ENCODE data around the gene EIF2D. TPM values are rescaled to one million over a fixed set of nuclear protein-coding genes. Genes with fewer than 3 reads are reported as not detected.

Gene EIF2D
- total and polyA plus RNA-seq, 2 of the 13 experiments (the other 11 are each of a cell fraction or from before 2014, with no cell fraction given): 45.1 to 64.9 TPM

GRCh38 chr1:206590025-206590758 lies 22.1 kb downstream of the EIF2D start (continued):
- no peak for TF ChIP-seq ZNF282 (IDR thresholded peaks at IDR 0.05; ENCODE audit: partially characterized antibody)
- TF ChIP-seq ZNF30 (CRISPR knock-in tag; IDR thresholded peaks at IDR 0.05): no peak

DNA sequence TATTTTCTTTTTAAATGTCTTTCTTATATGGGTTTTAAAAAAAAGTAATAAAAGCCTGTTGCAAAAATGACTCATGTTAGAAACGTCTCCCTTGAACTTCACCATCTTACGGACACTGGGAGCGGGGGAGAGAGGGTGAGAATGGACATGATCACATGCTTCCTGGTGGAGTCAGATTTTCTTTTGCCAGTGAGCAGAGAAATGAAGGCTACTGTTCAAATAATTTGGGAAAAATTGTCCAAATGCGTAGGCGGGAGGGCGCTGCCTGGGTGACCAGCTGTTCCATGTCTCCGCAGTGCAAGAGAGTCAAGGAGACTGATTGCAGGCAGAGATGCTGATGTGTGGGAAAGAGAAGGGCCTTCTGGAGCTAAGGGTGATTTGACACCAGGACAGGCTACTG lies 23.1 kb downstream of the EIF2D start:
- POLR2A ChIA-PET: no interaction called here
- H3K36me3 ChIP-seq (replicated peaks in 1 of 2; ENCODE audit: control insufficient read depth in 1 of 2, insufficient read depth in 2 of 2, low read length in 2 of 2): peaks cover 12 to 50% of the 10 kb centered on the region in 2 experiments
- intact Hi-C loops (cut with micrococcal nuclease; ENCODE audit: unreplicated experiment) (no loop called here), in situ Hi-C loops (cut with HindIII; ENCODE audit: extremely low pct_ligation_motif_present, low pct_unique_long_range_greater_than_20kb) (no loop called here)
- WGBS (ENCODE audit: low lambda C conversion rate): 98% methylated on average over 7 of the region's 7 CpGs
- TF ChIP-seq, protein P1, sequence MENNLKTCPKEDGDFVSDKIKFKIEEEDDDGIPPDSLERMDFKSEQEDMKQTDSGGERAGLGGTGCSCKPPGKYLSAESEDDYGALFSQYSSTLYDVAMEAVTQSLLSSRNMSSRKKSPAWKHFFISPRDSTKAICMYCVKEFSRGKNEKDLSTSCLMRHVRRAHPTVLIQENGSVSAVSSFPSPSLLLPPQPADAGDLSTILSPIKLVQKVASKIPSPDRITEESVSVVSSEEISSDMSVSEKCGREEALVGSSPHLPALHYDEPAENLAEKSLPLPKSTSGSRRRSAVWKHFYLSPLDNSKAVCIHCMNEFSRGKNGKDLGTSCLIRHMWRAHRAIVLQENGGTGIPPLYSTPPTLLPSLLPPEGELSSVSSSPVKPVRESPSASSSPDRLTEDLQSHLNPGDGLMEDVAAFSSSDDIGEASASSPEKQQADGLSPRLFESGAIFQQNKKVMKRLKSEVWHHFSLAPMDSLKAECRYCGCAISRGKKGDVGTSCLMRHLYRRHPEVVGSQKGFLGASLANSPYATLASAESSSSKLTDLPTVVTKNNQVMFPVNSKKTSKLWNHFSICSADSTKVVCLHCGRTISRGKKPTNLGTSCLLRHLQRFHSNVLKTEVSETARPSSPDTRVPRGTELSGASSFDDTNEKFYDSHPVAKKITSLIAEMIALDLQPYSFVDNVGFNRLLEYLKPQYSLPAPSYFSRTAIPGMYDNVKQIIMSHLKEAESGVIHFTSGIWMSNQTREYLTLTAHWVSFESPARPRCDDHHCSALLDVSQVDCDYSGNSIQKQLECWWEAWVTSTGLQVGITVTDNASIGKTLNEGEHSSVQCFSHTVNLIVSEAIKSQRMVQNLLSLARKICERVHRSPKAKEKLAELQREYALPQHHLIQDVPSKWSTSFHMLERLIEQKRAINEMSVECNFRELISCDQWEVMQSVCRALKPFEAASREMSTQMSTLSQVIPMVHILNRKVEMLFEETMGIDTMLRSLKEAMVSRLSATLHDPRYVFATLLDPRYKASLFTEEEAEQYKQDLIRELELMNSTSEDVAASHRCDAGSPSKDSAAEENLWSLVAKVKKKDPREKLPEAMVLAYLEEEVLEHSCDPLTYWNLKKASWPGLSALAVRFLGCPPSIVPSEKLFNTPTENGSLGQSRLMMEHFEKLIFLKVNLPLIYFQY (CRISPR knock-in tag; IDR thresholded peaks at IDR 0.05; ENCODE audit: borderline replicate concordance): no peak
- TF ChIP-seq NFAT5 (CRISPR knock-in tag; IDR thresholded peaks at IDR 0.05): no peak
- no peak for TF ChIP-seq ZNF253 (CRISPR knock-in tag; IDR thresholded peaks at IDR 0.05; ENCODE audit: borderline replicate concordance)
- TF ChIP-seq CBX2 (IDR thresholded peaks at IDR 0.05; ENCODE audit: low read depth, low read length): no peak
- TF ChIP-seq CBX2 (CRISPR knock-in tag; IDR thresholded peaks at IDR 0.05; ENCODE audit: low read depth): no peak
- TF ChIP-seq, protein P2, sequence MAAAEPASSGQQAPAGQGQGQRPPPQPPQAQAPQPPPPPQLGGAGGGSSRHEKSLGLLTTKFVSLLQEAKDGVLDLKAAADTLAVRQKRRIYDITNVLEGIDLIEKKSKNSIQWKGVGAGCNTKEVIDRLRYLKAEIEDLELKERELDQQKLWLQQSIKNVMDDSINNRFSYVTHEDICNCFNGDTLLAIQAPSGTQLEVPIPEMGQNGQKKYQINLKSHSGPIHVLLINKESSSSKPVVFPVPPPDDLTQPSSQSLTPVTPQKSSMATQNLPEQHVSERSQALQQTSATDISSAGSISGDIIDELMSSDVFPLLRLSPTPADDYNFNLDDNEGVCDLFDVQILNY (CRISPR knock-in tag; conservative IDR thresholded peaks at IDR 0.05): no peak
- no peaks in the 10 kb centered on the region for H3K9me3 ChIP-seq (ENCODE audit: low read length)
- ATAC-seq (no peak), FAIRE-seq (no peak), DNase-seq (ENCODE audit: low spot score) (no peak)
- H4K20me1 ChIP-seq (ENCODE audit: insufficient read depth, low read length): no peaks in the 10 kb centered on the region
- no peak overlapping the region for H2AFZ ChIP-seq (ENCODE audit: low read length)
- H3K4me2 ChIP-seq (ENCODE audit: low read depth, low read length): no peak overlapping the region
- no TSS peak for BruUV-seq (replicated peaks)
- no peak overlapping the region for H3K9ac ChIP-seq (ENCODE audit: insufficient read depth, low read depth, low read length)
- no peaks in the 10 kb centered on the region for H3K27me3 ChIP-seq (ENCODE audit: control insufficient read depth in 1 of 2, insufficient read depth in 2 of 2, low read length in 2 of 2)
- H3K4me1 ChIP-seq (ENCODE audit: insufficient read depth, low read length): no peaks in the 10 kb centered on the region
- CTCF ChIA-PET (ENCODE audit: low intra/inter-chr PET ratio, low total read pairs): no interaction called here
- H3K79me2 ChIP-seq (ENCODE audit: insufficient read depth, low read length): no peaks in the 10 kb centered on the region
- H3K27ac ChIP-seq (ENCODE audit: extremely low read length, insufficient read depth, low read length): no peak overlapping the region
- no peak overlapping the region for H3K4me3 ChIP-seq (replicated peaks in 1 of 3; ENCODE audit: insufficient read depth in 1 of 3, low read depth in 2 of 3, low read length in 3 of 3)
